Panc1 (cell line): ENCODE measurements around the gene RAB32. TPM values are rescaled to one million over a fixed set of nuclear protein-coding genes. Genes with fewer than 3 reads are reported as not detected.

ENCODE experiments used
- ATAC-seq: fragments of 200-7000 bp; cut with Tn5 transposase; 2 replicates; pipeline ENCODE4 v1.9.1; 2020; ENCODE audit warnings: mild to moderate bottlenecking, moderate library complexity
- BruUV-seq: library from RNA; stranded (reverse); fragments of 400-500 nt; replicated peaks from 2 replicates; lab custom pipeline; 2021; lab: Mats Ljungman, UMichigan
- CTCF ChIA-PET: fragments of 300-600 bp; sonication (Branson Sonifier 250); formaldehyde crosslinking; loops from one replicate; lab custom pipeline; 2022; ENCODE audit warnings: antibody characterized with exemption; lab: Charles Lee
- POLR2A ChIA-PET: fragments of 300-600 bp; sonication (Branson Sonifier 250); formaldehyde crosslinking; loops from one replicate; lab custom pipeline; 2022; ENCODE audit warnings: antibody characterized with exemption; lab: Charles Lee
- DNase-seq: peaks from one replicate; pipeline ENCODE4 v3.0.0-alpha.2; 2010; ENCODE audit warnings: low read depth, low spot score
- H3K27ac ChIP-seq: 2 replicates; pipeline ENCODE4 v1.5.1; 2011; ENCODE audit warnings: mild to moderate bottlenecking, low read length, inconsistent platforms
- H3K27me3 ChIP-seq: fragments of 200-500 bp; sonication (Bioruptor generic); 2 replicates; pipeline ENCODE4 v1.6.0; 2014; ENCODE audit warnings: low read length, inconsistent platforms; ENCODE audit not compliant: control insufficient read depth, insufficient read depth
- H3K36me3 ChIP-seq: fragments of 200-500 bp; sonication (Bioruptor generic); 2 replicates; pipeline ENCODE4 v1.5.1; 2014; ENCODE audit warnings: inconsistent platforms, mild to moderate bottlenecking, low read length, moderate library complexity; ENCODE audit not compliant: control insufficient read depth, insufficient read depth
- H3K4me1 ChIP-seq: 2 replicates; pipeline ENCODE4 v1.5.1; 2011; ENCODE audit warnings: inconsistent platforms, mild to moderate bottlenecking, low read length, moderate library complexity; ENCODE audit not compliant: control insufficient read depth, insufficient read depth
- H3K4me3 ChIP-seq, 2 experiments: 2 replicates each; pipeline ENCODE4 v1.5.1; 2011 to 2012; ENCODE audit warnings: low read depth in 2 of 2, low read length in 2 of 2, mild to moderate bottlenecking in 2 of 2, inconsistent platforms in 1 of 2, moderate library complexity in 1 of 2
- H3K9me3 ChIP-seq: fragments of 200-500 bp; sonication (Bioruptor generic); 2 replicates; pipeline ENCODE4 v1.5.1; 2014; ENCODE audit warnings: low read depth, mild to moderate bottlenecking, inconsistent platforms, low read length, moderate library complexity; ENCODE audit not compliant: control insufficient read depth, insufficient read depth
- CTCF ChIP-seq: fragments of 450-650 bp; IDR thresholded peaks from 2 replicates; pipeline ENCODE4 v1.5.1; 2017; ENCODE audit warnings: mild to moderate bottlenecking
- POLR2AphosphoS5 ChIP-seq: IDR thresholded peaks from 2 replicates; pipeline ENCODE4 v1.6.1; 2012; ENCODE audit warnings: mild to moderate bottlenecking, low read depth, low read length, moderate library complexity
- SIN3A ChIP-seq: IDR thresholded peaks from 2 replicates; pipeline ENCODE4 v1.6.1; 2012; ENCODE audit warnings: low read depth, mild to moderate bottlenecking, low read length, moderate library complexity, borderline replicate concordance; ENCODE audit not compliant: insufficient read depth
- TCF7L2 ChIP-seq: IDR thresholded peaks from 2 replicates; pipeline ENCODE4 v1.6.1; 2011; ENCODE audit warnings: mild to moderate bottlenecking, low read depth, low read length, inconsistent platforms
- in situ Hi-C: cut with HindIII; loops from 2 replicates; pipeline ENCODE4 v1.10.0; 2016; ENCODE audit warnings: low sequenced_read_pairs, low pct_unique_long_range_greater_than_20kb
- intact Hi-C: fragments of 100-400 bp; cut with micrococcal nuclease; formaldehyde crosslinking; loops from one replicate; pipeline ENCODE4 v1.10.0; 2022; ENCODE audit not compliant: unreplicated experiment
- total RNA-seq: library from RNA; stranded (reverse); gene quantifications from one replicate; pipeline ENCODE4 v1.2.1, GENCODE V29; 2021; ENCODE audit not compliant: unreplicated experiment
- TF ChIP-seq, protein P1 (sequence below), 2 experiments: IDR thresholded peaks; 2 replicates each; pipeline ENCODE4 v1.6.1; 2011 to 2012; ENCODE audit warnings: low read depth in 2 of 2, control low read depth in 1 of 2, low read length in 1 of 2, mild to moderate bottlenecking in 1 of 2, moderate library complexity in 1 of 2; ENCODE audit not compliant: insufficient read depth in 1 of 2

RAB32 gene
- total RNA-seq, 1 experiment from 2014 or later = 61.5 TPM

DNA sequence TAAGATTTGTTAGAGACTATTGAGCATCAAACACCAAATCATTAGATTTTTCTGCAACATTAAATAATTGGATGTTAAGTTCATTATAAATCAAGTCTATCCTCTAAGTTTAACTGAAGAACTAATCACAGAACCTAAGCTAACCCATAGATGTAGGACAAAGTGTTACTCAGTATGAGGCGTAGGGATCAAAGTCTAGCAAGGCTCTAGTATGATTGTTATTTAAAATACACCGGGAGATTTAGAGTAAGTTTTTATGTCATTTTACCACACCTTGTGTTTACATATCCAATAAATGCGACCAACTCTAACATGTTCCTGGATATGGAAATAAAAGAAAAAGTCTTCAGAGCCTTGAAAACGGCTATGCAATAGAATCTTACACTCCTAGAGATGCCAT is 57.7 kb downstream of the RAB32 start:
- TF ChIP-seq CTCF (no peak), SIN3A (no peak), TCF7L2 (no peak), POLR2AphosphoS5 (no peak)
- TF ChIP-seq, protein P1, sequence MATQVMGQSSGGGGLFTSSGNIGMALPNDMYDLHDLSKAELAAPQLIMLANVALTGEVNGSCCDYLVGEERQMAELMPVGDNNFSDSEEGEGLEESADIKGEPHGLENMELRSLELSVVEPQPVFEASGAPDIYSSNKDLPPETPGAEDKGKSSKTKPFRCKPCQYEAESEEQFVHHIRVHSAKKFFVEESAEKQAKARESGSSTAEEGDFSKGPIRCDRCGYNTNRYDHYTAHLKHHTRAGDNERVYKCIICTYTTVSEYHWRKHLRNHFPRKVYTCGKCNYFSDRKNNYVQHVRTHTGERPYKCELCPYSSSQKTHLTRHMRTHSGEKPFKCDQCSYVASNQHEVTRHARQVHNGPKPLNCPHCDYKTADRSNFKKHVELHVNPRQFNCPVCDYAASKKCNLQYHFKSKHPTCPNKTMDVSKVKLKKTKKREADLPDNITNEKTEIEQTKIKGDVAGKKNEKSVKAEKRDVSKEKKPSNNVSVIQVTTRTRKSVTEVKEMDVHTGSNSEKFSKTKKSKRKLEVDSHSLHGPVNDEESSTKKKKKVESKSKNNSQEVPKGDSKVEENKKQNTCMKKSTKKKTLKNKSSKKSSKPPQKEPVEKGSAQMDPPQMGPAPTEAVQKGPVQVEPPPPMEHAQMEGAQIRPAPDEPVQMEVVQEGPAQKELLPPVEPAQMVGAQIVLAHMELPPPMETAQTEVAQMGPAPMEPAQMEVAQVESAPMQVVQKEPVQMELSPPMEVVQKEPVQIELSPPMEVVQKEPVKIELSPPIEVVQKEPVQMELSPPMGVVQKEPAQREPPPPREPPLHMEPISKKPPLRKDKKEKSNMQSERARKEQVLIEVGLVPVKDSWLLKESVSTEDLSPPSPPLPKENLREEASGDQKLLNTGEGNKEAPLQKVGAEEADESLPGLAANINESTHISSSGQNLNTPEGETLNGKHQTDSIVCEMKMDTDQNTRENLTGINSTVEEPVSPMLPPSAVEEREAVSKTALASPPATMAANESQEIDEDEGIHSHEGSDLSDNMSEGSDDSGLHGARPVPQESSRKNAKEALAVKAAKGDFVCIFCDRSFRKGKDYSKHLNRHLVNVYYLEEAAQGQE (IDR thresholded peaks at IDR 0.05; ENCODE audit: insufficient read depth in 1 of 2, low read depth in 2 of 2, low read length in 1 of 2) = no peak
- DNase-seq (no peak), ATAC-seq (no peak)
- H3K36me3 ChIP-seq = no peaks in the 10 kb centered on the region
- no peak overlapping the region for H3K27ac ChIP-seq
- H3K27me3 ChIP-seq = 0 out of 2 replicates have a peak, but pooled peaks cover 2% of the 10 kb centered on the region
- H3K4me1 ChIP-seq = no peaks in the 10 kb centered on the region
- CTCF ChIA-PET = no interaction called here
- H3K4me3 ChIP-seq = no peak overlapping the region
- H3K9me3 ChIP-seq = no peaks in the 10 kb centered on the region
- intact Hi-C loops (no loop called here), in situ Hi-C loops (no loop called here)
- POLR2A ChIA-PET = no interaction called here
- BruUV-seq = no TSS peak

GRCh38 chr6:146602526-146602925 is 58.9 kb downstream of the RAB32 start:
- Histone ChIP-seq H3K4me1 (no peaks in the 10 kb centered on the region), H3K4me3 (no peak overlapping the region), H3K27me3 (0 out of 2 replicates have a peak, but pooled peaks cover 2% of the 10 kb centered on the region), H3K27ac (no peak overlapping the region), H3K9me3 (no peaks in the 10 kb centered on the region), H3K36me3 (no peaks in the 10 kb centered on the region)
- TF ChIP-seq SIN3A (no peak), TCF7L2 (no peak), POLR2AphosphoS5 (no peak), CTCF (no peak)
- TF ChIP-seq, protein P1 (IDR thresholded peaks at IDR 0.05; ENCODE audit: insufficient read depth in 1 of 2, low read depth in 2 of 2, low read length in 1 of 2) = no peak
- DNase-seq = no peak
- intact Hi-C loops = no loop called here
- CTCF ChIA-PET = no interaction called here
- no peak for ATAC-seq
- in situ Hi-C loops = no loop called here
- BruUV-seq = no TSS peak
- POLR2A ChIA-PET = no interaction called here
